Measurements from ENCODE around the gene ARHGAP27. TPM values are rescaled to one million over a fixed set of nuclear protein-coding genes. Genes with fewer than 3 reads are reported as not detected.

ARHGAP27 gene
- total RNA-seq, 3 donors from 2014 or later (not counting 1 experiment from before 2014, with no cell fraction given) = 125 to 141 (median 126) TPM

DNA sequence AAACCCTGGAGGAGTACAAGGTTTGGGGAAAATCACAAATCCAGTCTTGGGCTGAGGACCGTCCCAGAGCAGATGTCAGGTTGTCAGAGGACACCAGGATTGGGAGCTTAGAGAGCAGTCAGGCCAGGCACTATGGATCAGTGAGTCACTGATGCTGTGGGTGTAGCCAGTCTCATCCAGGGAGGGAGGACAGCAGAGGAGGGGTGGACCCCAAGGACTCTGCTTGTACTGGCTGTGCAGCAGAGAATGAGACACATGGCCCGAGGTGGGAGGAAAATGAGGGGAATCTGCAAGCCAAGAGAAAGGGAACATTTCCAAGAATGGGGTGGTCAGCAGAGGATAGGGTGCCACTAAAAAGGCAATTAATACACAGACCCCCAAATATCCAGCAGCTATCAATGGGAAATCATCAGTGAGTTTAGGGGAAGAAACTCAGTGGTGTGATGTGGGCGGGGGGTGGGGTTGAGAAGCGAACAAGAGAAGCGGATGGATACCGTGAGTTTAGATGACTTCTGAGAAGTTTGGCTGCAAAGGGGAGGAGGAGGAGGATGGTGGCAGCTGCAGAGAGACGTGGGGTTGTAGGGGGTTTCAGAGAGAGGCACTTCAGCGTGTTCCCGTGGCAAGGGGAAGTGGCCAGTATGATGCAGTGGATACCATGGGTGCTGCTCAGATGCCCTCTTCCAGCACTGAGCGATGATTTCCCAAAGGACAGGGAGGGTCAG is 43.9 kb downstream of the ARHGAP27 start:
- intact Hi-C loops (cut with micrococcal nuclease) = no loop called here
- no peak for ATAC-seq
- H3K4me3 ChIP-seq (ENCODE audit: low read length) = no peak overlapping the region
- WGBS (ENCODE audit: insufficient coverage) = 61% methylated on average over 10 of the region's 10 CpGs
- peaks cover 7% of the 10 kb centered on the region for H3K4me1 ChIP-seq (ENCODE audit: control insufficient read depth, insufficient read depth, low read length)
- DNase-seq = peak in 1 of 2 donors; percentile 26
- H3K36me3 ChIP-seq (ENCODE audit: control insufficient read depth, insufficient read depth, low read length) = no peaks in the 10 kb centered on the region
- no peak overlapping the region for H3K4me3 Mint-ChIP-seq
- no peaks in the 10 kb centered on the region for H3K27me3 ChIP-seq (ENCODE audit: control insufficient read depth, insufficient read depth, low read length)
- H3K36me3 Mint-ChIP-seq = no peaks in the 10 kb centered on the region
- peaks cover 6 to 22% of the 10 kb centered on the region in 2 donors for H3K27me3 Mint-ChIP-seq (ENCODE audit: low read depth in 2 of 2)
- H3K9me3 ChIP-seq (ENCODE audit: control insufficient read depth, insufficient read depth, low read length) = no peaks in the 10 kb centered on the region
- H3K27ac Mint-ChIP-seq = no peak overlapping the region
- no peaks in the 10 kb centered on the region for H3K9me3 Mint-ChIP-seq
- H3K4me1 Mint-ChIP-seq = peaks cover 9 to 23% of the 10 kb centered on the region in 2 donors
- TF ChIP-seq, protein P1, sequence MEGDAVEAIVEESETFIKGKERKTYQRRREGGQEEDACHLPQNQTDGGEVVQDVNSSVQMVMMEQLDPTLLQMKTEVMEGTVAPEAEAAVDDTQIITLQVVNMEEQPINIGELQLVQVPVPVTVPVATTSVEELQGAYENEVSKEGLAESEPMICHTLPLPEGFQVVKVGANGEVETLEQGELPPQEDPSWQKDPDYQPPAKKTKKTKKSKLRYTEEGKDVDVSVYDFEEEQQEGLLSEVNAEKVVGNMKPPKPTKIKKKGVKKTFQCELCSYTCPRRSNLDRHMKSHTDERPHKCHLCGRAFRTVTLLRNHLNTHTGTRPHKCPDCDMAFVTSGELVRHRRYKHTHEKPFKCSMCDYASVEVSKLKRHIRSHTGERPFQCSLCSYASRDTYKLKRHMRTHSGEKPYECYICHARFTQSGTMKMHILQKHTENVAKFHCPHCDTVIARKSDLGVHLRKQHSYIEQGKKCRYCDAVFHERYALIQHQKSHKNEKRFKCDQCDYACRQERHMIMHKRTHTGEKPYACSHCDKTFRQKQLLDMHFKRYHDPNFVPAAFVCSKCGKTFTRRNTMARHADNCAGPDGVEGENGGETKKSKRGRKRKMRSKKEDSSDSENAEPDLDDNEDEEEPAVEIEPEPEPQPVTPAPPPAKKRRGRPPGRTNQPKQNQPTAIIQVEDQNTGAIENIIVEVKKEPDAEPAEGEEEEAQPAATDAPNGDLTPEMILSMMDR (IDR thresholded peaks at IDR 0.05) = no peak
- H3K27ac ChIP-seq (ENCODE audit: low read length) = no peak overlapping the region

DNA sequence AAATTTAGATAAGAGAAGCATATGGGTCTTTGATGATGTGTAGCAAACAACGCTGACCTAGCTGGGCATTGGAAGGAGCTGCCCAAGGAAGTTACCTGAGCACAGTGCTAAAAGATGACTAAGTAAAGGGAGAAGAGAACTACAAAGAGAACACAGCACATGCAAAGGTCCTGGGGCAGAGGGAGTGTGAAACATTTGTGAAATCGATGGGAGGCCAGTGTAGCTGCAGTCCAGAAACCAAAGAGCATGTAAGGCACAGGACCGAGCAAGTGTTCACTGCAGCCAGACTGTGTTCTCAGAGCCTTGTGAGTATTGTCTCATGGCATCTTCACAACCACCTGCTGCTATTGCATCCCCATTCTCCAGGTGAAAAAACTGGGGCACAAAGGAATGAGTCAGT is 44.9 kb downstream of the ARHGAP27 start:
- no peaks in the 10 kb centered on the region for H3K36me3 Mint-ChIP-seq
- DNase-seq = no peak
- intact Hi-C loops (cut with micrococcal nuclease) = no loop called here
- H3K4me3 Mint-ChIP-seq = no peak overlapping the region
- H3K9me3 Mint-ChIP-seq = no peaks in the 10 kb centered on the region
- TF ChIP-seq, protein P1 (IDR thresholded peaks at IDR 0.05) = no peak
- H3K27ac Mint-ChIP-seq = no peak overlapping the region
- Histone ChIP-seq H3K27me3 (ENCODE audit: control insufficient read depth, insufficient read depth, low read length) (no peaks in the 10 kb centered on the region), H3K4me3 (ENCODE audit: low read length) (no peak overlapping the region), H3K36me3 (ENCODE audit: control insufficient read depth, insufficient read depth, low read length) (no peaks in the 10 kb centered on the region), H3K27ac (ENCODE audit: low read length) (no peak overlapping the region), H3K9me3 (ENCODE audit: control insufficient read depth, insufficient read depth, low read length) (no peaks in the 10 kb centered on the region), H3K4me1 (ENCODE audit: control insufficient read depth, insufficient read depth, low read length) (peaks cover 7% of the 10 kb centered on the region)
- peaks cover 6 to 22% of the 10 kb centered on the region in 2 donors for H3K27me3 Mint-ChIP-seq (ENCODE audit: low read depth in 2 of 2)
- WGBS (ENCODE audit: insufficient coverage) = 95% methylated on average over 3 of the region's 3 CpGs
- peaks cover under 1 to 13% of the 10 kb centered on the region in 2 donors for H3K4me1 Mint-ChIP-seq
- no peak for ATAC-seq

DNA sequence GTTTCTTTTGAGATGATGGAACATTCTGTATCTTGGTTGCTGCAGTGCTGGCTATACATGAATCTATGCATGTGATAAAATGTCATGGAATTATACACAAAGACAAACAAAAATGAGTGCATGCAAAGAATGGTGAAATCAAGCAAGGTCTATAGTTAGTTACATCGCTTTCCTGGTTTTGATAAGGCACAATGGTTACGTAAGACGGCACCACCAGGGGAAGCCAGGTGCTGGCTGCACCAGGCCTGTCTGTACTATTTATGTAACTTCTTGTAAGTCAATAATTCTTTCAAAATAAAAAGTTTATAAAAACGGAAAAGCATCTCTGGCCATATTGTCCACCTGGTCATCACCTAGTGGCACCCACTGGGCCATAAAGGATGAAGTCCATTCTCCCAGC is 46.5 kb downstream of the ARHGAP27 start:
- ATAC-seq = no peak
- WGBS (ENCODE audit: insufficient coverage) = 74% methylated on average over 4 of the region's 4 CpGs
- H3K9me3 ChIP-seq (ENCODE audit: control insufficient read depth, insufficient read depth, low read length) = no peaks in the 10 kb centered on the region
- no peaks in the 10 kb centered on the region for H3K36me3 ChIP-seq (ENCODE audit: control insufficient read depth, insufficient read depth, low read length)
- DNase-seq = no peak
- Mint-ChIP-seq H3K27me3 (ENCODE audit: low read depth in 2 of 2) (peaks cover 6 to 22% of the 10 kb centered on the region in 2 donors), H3K4me3 (no peak overlapping the region), H3K27ac (no peak overlapping the region), H3K9me3 (no peaks in the 10 kb centered on the region), H3K4me1 (peaks cover 0 to 7% of the 10 kb centered on the region in 2 donors), H3K36me3 (no peaks in the 10 kb centered on the region)
- no peak overlapping the region for H3K27ac ChIP-seq (ENCODE audit: low read length)
- intact Hi-C loops (cut with micrococcal nuclease) = no loop called here
- peaks cover 7% of the 10 kb centered on the region for H3K4me1 ChIP-seq (ENCODE audit: control insufficient read depth, insufficient read depth, low read length)
- no peak overlapping the region for H3K4me3 ChIP-seq (ENCODE audit: low read length)
- no peaks in the 10 kb centered on the region for H3K27me3 ChIP-seq (ENCODE audit: control insufficient read depth, insufficient read depth, low read length)
- TF ChIP-seq, protein P1 (IDR thresholded peaks at IDR 0.05) = no peak

Data from natural killer cell (primary cell).